OCI-M2 (cell line): ENCODE measurements around the gene ODF2.

Source experiments
- DNase-seq: peaks from one replicate; lab custom pipeline; 2025; ENCODE audit not compliant: unreplicated experiment; lab: John Stamatoyannopoulos, UW

ODF2 gene

DNA sequence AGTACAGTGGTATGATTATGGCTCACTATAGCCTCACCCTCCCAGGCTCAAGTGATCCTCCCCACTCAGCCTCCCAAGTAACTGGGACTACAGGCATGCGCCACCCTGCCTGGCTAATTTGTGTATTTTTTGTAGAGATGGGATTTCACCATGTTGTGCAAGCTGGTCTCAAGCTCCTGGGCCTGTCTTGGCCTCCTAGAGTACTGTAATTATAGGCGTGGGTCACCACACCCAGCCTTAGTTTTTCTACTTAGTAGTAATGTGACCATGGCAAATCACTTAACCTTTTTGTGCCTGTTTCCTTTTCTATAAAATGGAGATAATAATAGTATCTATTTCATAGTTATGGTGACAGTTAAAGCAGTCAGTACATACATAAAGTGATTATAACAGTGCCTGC lies 70.9 kb downstream of the ODF2 start:
- no peak for DNase-seq

DNA sequence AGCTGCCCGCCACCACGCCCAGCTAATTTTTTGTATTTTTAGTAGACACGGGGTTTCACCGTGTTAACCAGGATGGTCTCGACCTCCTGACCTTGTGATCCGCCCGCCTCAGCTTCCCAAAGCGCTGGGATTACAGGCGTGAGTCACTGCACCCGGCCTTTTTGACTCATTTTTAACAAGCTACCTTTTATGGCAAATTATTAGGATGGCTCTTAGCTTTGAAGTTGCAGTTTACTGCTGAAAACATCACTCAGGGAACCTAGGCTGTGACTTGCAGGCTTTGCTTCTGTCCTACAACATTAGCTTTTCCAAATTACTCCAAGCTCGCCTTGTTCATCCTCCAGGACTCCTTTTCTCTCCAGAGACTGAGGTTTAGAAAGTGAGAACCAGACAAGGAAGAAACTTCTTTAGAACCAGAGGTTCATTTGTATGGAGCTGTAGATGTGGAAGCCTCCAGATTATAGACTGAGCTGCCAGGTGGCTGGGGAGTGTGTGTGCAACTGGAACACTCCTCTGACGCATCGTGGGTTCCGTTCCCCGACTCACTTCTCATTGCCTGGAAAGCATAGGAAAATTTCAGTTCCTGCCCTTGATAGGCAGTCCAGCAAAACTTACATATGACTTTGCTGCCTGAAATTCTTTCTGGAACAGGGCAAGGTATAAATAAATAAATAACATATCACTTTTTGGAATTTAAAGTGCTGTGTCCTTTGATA lies 72.8 kb downstream of the ODF2 start:
- DNase-seq = no peak

DNA sequence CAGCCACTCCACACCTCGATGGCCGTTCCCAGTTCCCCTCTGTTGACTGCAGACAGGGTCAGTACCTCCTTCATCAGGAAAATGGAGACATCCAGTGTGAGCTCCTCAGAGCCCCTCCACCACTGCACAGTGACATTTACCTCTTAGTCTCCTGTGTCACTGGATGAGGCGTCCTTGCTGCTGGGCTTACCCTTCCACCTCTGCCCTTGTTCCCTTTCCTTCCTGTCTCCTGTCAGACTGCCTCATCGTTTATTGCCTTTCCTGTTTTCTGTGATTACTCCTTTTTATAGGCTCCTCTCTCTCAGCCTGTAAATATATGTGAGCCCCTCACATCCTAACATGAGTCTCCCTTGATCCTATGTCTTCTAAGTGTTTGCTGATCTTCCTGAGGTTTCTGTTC lies 73.4 kb downstream of the ODF2 start:
- DNase-seq = no peak

DNA sequence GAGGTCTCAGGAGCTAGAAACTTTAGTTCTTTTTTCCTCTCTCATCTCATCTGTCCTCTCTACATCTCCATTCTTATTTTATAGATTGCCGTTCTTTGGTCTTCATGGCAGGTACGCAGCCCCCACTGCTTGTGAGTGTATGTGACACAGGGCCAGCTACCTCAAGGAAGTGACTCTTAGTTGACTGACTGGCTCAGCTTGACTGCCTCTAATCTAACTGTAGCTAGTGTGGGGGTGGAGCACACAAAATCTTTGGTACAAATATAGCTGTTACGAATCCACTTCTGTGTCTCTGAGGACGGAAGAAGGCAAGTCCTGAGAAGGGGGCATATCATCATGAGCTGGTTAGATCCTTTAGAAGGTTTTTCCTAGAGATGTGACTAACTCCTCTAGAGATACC lies 76.8 kb downstream of the ODF2 start:
- no peak for DNase-seq

GRCh38 chr9:128540634-128541360 lies 85.0 kb downstream of the ODF2 start:
- DNase-seq = no peak

- DNase-seq = no peak
Observed at GRCh38 chr9:128546504-128546903, 90.7 kb downstream of the ODF2 start.

- no peak for DNase-seq
Observed at GRCh38 chr9:128548876-128549275, 93.1 kb downstream of the ODF2 start.

DNA sequence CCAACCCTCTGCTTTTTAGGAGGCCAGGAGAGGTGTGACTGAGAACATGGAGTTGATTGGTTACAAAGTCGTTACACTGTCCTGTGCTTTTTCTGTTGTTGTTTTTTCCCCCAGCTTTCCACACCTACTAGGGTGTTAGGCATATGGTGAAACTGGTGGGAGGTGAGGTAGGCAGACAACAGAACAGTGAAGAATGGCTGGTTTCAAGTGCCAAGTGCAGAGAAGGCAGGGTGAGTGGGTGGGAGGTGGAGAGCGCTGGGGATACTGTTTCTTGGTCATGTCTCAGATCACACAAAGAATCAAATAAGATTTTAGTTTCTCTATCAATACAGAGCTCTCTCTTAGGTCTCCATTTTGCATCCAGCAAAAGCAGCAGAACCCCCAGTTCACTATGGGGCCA lies 94.4 kb downstream of the ODF2 start:
- DNase-seq = no peak
